SIG-M5 treated with dmso at 0.1 percent for 504 hours (cell line): ENCODE measurements around the gene GAB1.

Experiments
- DNase-seq: peaks from one replicate; lab custom pipeline; 2025; ENCODE audit not compliant: unreplicated experiment; lab: John Stamatoyannopoulos, UW

GAB1 gene

GRCh38 chr4:143383005-143383574 is 46.4 kb downstream of the GAB1 start:
- DNase-seq: no peak

GRCh38 chr4:143384381-143384994 is 47.8 kb downstream of the GAB1 start:
- no peak for DNase-seq

- no peak for DNase-seq
Measured at GRCh38 chr4:143386812-143387211, 50.1 kb downstream of the GAB1 start.

DNA sequence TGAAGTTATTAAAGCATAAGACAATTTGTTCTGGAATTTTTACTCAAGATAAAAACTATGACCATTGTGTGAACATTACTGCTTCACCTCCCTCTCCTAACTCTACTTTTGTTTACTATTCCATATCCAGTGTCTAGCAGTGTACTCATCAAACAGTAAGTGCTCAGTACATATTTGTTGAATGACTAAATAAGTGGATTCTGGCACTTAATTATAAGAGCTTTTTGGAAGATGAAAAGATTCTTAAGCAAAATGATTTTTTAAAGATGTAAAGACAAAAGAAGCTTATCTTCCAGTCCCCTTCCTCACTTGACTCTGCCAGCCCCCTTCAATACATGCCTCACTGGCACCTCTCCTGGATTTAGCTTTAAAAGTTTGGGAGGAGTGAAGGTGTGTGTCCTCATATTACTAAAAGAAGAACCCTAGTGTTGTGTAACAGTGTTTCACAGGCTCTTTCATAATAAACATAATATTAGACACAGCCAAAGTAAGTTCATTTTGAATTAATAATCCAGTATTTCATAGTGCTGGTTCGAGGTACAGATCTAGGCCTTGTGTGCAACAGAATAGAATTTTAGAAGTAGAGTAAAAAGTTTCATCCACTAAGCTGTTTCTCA is 53.0 kb downstream of the GAB1 start:
- no peak for DNase-seq

DNA sequence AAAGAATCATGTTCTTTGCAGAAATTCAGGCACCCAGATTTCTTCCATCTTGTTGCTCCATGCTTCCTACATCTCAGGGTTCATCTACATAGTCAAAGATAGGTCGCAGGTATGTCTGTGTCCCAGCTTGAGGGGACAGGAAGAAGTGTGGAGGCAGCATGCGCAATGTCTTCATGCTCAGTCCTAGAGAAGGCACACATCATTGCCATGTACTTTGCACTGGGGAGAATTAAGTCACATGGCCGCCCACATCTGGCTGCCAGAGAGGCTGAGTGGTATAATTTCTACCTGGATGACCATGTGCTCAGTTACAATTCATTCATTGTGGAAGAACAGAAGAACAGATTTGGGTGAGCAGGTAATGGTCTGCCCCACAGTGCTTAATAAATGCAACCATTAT is 54.1 kb downstream of the GAB1 start:
- DNase-seq: no peak

- no peak for DNase-seq
Measured at GRCh38 chr4:143391261-143391660, 54.6 kb downstream of the GAB1 start.

DNA sequence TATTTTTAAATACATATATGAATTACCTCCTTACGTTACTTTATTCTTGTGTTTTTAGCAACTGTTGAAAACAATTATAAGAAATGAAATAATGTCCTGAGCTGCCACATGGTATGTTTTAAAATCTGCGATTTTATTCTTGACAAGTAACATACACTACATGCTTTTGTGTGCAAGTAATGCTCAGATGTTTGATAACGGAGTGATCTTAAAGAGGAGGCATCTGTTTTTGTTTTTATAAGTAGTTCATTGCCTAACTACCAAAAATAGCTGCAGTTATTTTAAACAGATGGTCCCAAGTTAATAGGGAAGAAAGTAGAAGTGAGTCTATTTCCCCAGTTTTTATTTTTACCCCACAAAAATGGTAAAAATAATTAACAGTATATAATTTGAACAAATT is 55.2 kb downstream of the GAB1 start:
- no peak for DNase-seq

- DNase-seq: no peak
Measured at GRCh38 chr4:143393195-143393594, 56.5 kb downstream of the GAB1 start.

- DNase-seq: no peak
Measured at GRCh38 chr4:143394739-143395453, 58.2 kb downstream of the GAB1 start.

DNA sequence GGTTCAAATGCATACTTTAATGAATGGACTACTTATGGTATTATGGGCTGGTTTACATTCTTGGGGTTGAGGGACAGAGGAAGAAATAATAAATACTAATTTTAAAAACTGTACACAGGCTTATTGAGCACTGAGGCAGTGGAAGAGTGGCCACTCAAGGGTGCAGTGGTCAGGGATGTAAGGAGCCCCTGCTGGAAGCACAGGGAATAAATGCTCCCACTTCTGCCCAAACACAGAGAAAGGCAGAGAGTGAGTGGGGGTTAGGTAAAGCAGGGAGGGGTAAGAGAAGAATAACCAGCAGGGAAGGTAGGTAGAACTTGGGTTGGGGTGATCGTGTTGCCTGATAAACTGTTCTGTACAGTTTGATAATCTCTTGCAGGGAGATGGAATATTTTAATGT is 60.0 kb downstream of the GAB1 start:
- DNase-seq: no peak

DNA sequence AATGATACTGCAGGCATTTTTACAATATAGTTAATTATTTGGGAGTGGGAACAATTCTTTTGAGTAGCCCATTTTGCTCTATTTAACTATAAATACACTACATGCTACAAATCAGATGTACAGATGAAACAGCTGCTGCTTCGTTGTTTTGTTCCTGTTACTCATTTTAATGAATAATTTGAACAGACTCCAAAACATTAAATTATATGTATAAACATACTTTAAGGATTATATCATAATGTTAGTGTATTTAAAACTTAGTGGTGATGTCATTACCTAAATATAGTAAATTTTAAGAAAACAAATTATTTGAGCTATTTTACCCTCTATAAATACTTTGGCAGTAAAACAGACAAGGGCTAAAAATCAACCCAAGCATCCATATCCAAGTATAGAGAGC is 60.7 kb downstream of the GAB1 start:
- no peak for DNase-seq

GRCh38 chr4:143397887-143398286 is 61.2 kb downstream of the GAB1 start:
- DNase-seq: no peak

DNA sequence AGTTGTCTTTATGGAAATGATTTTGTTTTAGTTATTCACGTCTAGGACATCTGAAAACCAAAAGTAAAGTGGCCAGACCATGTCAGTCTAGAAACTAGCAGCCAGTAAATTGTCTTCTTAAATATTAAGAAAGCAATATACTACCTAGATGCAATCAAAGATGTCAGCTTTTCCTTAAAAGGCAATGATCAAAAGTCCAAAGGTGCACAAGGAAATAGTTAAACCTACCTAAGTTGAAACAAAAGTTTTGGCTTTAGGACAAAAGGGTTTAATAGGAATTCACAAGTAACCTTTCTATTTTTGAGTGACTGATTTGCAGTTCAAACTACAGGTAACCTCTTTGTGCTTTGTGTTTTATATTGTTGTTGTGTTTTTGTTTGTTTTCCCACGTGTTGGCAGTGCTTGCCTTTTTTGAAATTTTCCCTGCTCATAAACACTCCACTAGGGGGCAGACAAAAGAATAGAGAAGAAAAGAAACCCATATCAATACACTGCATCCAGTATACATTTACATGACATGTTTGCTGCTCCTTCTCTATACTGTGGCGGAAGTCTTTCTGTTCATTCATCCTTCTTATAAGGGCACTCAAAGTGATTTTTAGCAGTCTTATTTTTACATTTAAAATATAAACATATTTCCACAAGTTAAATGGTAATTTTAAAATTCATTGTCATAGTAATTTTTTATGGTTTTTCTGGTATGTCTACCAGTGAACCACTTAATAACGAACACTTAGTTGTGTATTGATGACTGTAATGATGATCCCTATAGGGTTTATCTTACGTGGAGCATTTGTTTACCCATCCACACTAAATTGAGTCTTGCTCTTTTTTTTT is 62.7 kb downstream of the GAB1 start:
- DNase-seq: peak; percentile 41

- no peak for DNase-seq
Measured at GRCh38 chr4:143400082-143400481, 63.4 kb downstream of the GAB1 start.

GRCh38 chr4:143402776-143403552 is 66.3 kb downstream of the GAB1 start:
- no peak for DNase-seq

GRCh38 chr4:143403553-143403820 is 66.8 kb downstream of the GAB1 start:
- DNase-seq: no peak

- DNase-seq: no peak
Measured at GRCh38 chr4:143404555-143404954, 67.9 kb downstream of the GAB1 start.

DNA sequence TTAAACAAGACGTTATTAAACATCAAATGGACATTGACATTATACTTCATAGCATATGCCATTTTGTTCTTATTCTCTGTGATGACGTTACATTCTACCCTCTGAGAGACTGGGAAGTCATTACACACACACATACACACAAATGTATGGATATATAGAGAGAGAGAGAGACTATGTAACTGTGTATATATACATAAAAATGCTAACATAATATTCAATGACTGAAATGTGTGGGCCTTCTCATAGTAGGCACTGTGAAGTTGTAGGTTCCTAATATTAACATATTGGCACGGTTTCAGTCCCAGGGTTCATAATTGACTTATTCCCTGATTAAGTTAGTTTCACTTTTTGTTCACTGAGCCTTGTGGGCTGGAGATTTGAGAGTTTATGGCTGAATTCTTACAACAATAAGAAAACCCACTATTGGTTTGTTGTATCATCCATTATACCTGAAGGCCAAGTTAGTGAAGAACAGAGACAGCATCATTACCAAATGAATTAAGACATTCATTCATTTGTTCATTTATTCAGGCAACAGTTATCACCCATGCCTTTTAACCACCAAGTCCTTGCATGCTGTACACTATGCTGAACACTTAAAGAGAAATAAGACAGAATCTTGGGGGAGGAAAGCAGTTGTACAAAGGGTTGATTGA is 68.5 kb downstream of the GAB1 start:
- DNase-seq: no peak

DNA sequence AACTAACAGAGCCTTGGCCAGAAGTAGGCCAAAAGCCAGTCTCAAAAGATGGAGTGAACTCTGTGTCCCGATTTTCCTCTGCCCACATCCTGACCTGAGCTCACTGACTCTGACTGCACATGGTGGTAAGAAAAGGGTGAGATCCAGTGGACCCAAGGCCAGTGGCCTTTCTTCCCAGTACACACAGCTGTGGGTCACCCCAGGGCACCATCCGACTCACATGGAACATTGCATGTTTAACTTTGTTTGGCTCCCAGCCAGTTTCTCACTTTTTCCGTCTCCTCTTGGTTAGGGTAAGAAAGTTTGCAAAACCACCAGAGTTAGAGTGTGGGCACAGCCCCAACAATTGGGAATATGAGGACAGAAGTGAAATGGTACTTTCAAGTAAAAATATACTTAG is 69.8 kb downstream of the GAB1 start:
- DNase-seq: no peak

GRCh38 chr4:143407474-143407873 is 70.8 kb downstream of the GAB1 start:
- no peak for DNase-seq
